ENCODE measurements around the gene KCNA3.
A peak's percentile ranks its signal among the peaks of the same experiment; 100 is the strongest.

Gene KCNA3

GRCh38 chr1:110636149-110636935, 38.4 kb downstream of the KCNA3 start:
- no peak for DNase-seq

GRCh38 chr1:110635434-110635833, 39.3 kb downstream of the KCNA3 start:
- no peak for DNase-seq

- peak; percentile 69 for DNase-seq
Measured at GRCh38 chr1:110634455-110635311, 40.1 kb downstream of the KCNA3 start.

DNA sequence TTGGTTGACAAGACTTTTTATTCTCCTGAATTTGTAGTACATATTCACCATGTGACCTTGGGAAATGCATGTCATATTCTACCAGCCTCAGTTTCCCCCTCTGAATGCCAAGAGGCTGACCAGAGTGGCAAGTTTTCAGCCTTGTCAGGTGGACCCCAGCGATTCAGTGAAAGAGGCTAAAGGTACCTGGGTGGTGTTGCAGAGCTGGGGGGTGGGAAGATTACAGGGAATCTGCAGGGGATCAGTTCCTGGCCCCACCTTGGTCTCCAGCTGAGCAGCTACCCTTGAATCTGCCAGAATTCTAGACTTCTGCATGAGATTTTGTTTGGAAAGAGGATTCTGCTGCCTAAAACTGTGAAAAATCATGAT, 40.7 kb downstream of the KCNA3 start:
- no peak for DNase-seq

DNA sequence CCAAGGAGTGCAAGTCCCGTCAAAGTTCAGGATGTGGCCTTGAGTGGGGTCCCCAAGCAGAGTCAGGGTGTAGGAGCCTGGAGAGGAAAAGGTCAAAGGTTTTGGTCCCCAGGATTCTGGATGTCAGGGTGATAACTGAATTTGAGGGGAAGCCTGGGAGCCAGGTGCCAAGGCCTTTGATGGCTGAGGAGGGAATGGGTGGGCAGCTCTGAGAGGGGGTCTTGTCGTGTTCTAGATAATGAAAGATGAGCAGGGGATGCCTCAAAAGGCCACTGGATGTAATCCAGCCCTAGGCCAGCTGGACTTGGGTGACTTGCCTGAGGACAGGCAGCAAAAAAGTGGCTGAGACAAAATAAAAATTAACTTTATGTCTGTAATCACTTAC, 41.1 kb downstream of the KCNA3 start:
- DNase-seq, result no peak

- DNase-seq, result no peak
Measured at GRCh38 chr1:110631836-110632620, 42.7 kb downstream of the KCNA3 start.

GRCh38 chr1:110630839-110631663, 43.7 kb downstream of the KCNA3 start:
- DNase-seq, result no peak

GRCh38 chr1:110628323-110629105, 46.2 kb downstream of the KCNA3 start:
- no peak for DNase-seq

- no peak for DNase-seq
Measured at GRCh38 chr1:110627764-110628163, 47.0 kb downstream of the KCNA3 start.

GRCh38 chr1:110626889-110627288, 47.9 kb downstream of the KCNA3 start:
- DNase-seq, result no peak

Data from left hindlimb (tissue), 1 donor.